ENCODE measurements around the gene NCS1.
"Not testable (repeated sequence)": the region's sequence is repeated elsewhere in the genome, so short reads cannot be mapped to it uniquely, and the experiment has no call there.

Gene NCS1

DNA sequence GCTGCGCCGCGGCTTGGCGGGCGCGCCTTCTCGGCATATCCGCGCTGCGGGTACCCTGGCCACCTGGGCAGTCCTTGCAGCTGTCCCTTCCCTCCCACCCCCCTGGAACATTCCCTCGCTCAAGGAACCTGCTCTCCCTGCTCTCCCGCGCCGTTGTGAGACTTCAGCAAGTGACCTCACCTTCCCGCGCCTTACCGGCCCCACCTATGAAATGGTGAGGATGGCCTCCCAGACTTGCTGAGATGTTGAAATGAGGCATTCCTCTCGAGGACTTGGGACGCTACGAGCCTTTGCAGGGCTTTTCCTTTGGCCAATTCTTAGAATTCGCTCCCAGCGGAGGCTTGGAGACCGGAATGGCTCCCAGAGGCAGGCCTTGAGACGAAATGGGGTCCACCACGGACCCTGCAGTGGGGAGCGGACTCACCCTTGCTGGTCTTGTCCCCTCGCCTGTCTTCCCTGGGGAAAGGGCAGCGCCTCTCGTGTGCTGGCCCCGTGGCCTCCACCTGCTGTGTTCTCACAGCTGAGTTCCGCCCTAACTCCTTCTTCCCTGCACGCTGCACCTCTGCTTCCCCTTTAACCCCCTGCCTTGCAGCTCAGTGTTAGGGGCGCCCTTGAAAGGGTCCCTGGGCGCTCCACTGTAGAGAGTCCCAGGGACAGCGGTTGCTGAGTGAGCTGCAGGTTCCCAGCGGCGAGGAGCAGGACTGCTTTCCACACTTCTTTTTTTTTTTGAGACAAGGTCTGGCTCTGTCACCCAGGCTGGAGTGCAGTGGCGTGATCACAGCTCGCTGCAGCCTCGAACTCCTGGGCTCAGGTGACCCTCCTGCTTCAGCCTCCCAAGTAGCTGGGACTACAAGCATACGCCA lies 94.3 kb downstream of the NCS1 start:
- DNase-seq = no peak

DNA sequence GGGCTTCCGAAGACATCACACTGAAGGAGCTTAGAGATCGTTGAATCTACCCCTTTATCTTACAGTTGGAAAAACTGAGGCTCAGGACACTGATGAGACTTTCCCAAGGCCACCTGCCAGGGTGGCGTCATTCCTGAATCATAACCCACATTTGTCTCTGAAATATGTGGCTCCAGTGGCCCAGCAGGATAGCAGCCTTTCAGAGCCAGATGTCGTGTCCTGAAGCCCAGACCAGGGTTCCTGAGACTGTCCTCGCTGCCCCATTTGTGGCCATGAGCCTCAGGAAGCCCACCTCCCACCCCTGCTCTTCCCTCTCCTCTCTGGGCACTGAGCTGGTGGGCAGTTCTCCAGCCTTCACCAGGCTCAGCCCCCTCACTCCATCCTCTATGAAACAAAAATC lies 95.7 kb downstream of the NCS1 start:
- no peak for DNase-seq

DNA sequence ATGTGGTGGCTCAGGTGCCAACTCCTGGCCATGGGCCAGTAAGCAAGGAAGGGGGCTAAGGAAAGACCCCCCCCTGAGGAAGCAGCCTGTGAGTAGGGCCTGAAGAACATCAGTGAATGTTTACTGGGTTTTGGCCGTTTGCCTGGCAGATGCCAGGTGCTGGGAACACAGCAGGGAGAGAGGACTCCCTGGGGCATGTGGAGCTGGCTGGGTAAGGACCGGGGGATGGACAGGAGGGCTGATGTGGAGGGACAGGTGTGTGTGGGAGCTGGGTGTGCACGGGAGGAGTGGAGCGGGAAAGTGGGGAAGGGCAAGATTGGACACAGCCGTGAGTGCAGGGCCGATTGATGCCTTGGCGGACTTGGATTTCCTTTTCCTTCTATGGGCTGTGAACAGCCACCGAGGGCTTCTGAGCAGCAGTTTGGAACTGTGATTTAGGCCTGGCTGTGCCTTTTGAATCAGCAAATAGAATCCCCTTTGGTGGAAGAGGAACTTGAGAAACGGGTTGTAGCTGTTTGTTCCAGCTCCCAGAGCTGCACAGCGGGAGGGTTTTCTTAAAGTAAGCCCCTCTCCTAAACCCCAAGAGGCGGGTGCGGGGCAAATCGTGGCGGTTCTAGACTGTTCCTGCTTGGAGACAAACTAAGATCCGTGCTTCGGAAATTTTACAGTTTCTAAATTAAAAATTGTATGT lies 96.5 kb downstream of the NCS1 start:
- DNase-seq = no peak

- DNase-seq = no peak
Measured at GRCh38 chr9:130271473-130271872, 99.3 kb downstream of the NCS1 start.

GRCh38 chr9:130275156-130275555 lies 103.0 kb downstream of the NCS1 start:
- DNase-seq = no peak

DNA sequence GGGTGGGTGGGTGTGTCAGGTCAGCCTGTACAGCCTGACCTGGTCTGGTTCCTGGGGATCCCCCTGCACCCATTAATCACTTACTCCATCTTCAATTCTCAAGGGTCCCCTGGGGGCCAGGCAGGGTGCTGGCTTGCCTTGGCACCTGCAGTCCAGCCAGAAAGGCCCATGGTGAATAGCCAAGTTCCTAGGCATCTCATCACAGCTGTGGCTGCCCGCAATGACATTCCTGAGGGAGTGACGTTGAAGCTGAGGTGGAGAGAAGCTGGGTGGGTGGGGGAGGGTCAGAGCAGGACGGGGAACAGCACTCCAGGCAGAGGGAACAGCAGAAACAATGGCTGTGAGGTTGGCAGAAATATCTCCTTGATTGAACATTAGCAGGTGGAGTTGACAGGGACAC lies 103.9 kb downstream of the NCS1 start:
- DNase-seq = no peak

GRCh38 chr9:130276955-130277354 lies 104.8 kb downstream of the NCS1 start:
- no peak for DNase-seq

GRCh38 chr9:130277525-130277924 lies 105.3 kb downstream of the NCS1 start:
- not testable (repeated sequence) for DNase-seq

- no peak for DNase-seq
Measured at GRCh38 chr9:130283539-130284248, 111.5 kb downstream of the NCS1 start.

- no peak for DNase-seq
Measured at GRCh38 chr9:130284249-130284625, 112.0 kb downstream of the NCS1 start.

DNA sequence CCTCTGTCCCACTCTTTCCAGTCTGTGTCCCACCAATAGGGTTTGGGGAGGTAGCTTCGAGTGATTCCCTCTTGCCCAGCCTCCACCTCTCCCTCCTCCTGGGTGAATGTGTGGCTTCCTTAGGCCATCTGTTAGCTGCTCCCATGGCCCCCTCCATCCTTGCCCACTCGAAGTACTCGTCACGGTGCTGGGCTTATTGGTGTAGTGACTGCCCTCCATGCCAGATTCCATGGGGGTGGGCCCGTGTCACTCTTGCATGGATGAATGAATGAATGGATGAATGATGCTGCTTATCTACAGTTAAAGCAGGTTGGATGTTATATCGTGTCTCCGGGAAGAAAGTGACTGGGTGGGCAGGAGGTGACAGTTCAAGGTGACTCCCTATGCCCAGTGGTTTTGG lies 112.5 kb downstream of the NCS1 start:
- no peak for DNase-seq

DNA sequence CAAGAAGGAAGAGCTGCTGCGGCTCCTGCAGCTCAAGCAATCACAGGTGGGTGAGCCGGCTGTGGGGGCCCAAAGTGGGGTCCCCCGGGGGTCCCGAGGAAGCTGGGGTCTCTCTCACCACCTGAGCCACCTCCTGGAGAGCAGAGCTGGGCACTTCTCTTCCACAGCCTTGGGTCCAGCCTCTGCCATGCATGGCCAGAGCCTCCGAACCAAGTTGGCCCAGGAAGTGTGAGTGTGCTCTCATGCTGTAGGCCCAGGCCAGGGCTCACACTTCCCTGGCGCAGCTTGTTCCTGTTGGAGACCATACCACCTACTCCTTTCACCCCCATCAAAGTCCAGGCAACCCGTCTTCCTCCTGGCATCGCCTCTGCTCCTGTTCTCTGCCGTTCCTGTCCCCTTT lies 113.1 kb downstream of the NCS1 start:
- no peak for DNase-seq

DNA sequence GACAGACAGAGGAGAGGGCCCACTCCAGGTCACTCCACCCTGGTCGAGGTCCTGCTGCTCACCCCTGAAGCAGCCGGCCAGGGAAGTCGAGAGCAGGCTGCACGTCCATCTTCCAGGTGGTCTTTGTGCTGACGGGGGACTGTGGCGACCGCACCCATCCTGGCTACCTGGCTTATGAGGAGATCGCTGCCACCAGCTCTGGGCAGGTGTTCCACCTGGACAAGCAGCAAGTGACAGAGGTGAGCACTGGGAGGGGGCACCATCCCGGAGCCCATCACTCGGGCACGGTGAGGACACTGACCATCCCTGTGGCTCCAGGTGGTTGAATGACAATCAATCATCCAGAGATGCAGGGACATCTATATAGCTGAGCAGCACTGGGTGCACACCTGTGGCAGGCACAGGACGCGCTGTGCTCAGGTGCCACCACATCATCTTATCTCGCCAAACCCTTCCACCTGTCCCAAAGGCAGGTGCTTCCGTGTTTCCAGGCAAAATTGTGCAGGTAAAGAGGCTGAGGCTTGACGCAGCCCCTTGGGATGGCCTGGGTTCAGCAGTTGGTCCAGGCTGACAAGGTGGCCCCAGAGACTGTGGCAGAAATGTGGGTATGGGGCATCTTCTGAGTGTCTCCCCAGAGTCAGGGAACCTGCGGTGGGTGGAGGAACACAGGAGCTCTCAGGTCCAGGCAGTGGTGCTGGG lies 114.0 kb downstream of the NCS1 start:
- DNase-seq = no peak

All from activated CD4-positive, alpha-beta T cell treated with anti-CD3 and anti-CD28 coated beads, Interleukin-2, Interleukin-6, amounts not matched to agents 100 ng/mL and 50 ng/mL, durations not matched to agents 16 hours and 8 hours (primary cell).